ENCODE results near the gene RASA1. TPM values are rescaled to one million over a fixed set of nuclear protein-coding genes. Genes with fewer than 3 reads are reported as not detected.

The RASA1 gene
- total and polyA plus RNA-seq, 11 donors, result 5.7 to 21.9 (median 17.6) TPM

- intact Hi-C loops (cut with DNase I), result loop anchor here in 7 of 10 donors (1.0 to 10.0 kb wide), 5 partner anchors 144 to 795 kb away; partner anchors contain the start of genes RASA1 (in 6 of the 7) and COX7C (in 1 of the 7)
- Histone ChIP-seq H3K27me3 (no peaks in the 10 kb centered on the region), H3K36me3 (peaks cover 0 to 34% (median 26%) of the 10 kb centered on the region in 9 donors), H3K4me3 (peak within 1 kb of the TSS; percentile 20 to 96 (median 87)), H3K9me3 (no peaks in the 10 kb centered on the region), H3K4me1 (peaks cover 0 to 34% (median 14%) of the 10 kb centered on the region in 12 donors), H3K27ac (peak within 1 kb of the TSS; percentile 80 to 99 (median 97))
- ATAC-seq (peak; percentile 99 to 100 (median 100)), DNase-seq (peak; percentile 97 to 99 (median 99))
- TF ChIP-seq CTCF (IDR thresholded peaks at IDR 0.05), result no peak
- TF ChIP-seq POLR2A (IDR thresholded peaks at IDR 0.05), result peak; percentile 79 to 92
- 1% methylated on average over 27 to 46 of the region's 46 CpGs for WGBS, 4 donors
These were observed 145.1 kb downstream of the RASA1 start, which contains the start of gene CCNH for GRCh38 chr5:87412630-87413342. CCNH (minus strand) TSS chr5:87412930; CDS start chr5:87412794, 136 bp downstream.

GRCh38 chr5:87413343-87413645 is 145.6 kb downstream of the RASA1 start:
- no peak for DNase-seq
- H3K9me3 ChIP-seq, result no peaks in the 10 kb centered on the region
- peaks cover 0 to 33% (median 14%) of the 10 kb centered on the region in 12 donors for H3K4me1 ChIP-seq
- no peaks in the 10 kb centered on the region for H3K27me3 ChIP-seq
- H3K36me3 ChIP-seq, result peaks cover 0 to 29% (median 21%) of the 10 kb centered on the region in 9 donors
- 47 to 56% (median 50%) methylated on average over 3 of the region's 3 CpGs for WGBS, 4 donors
- intact Hi-C loops (cut with DNase I), result loop anchor here in 7 of 10 donors (1.0 to 10.0 kb wide), 5 partner anchors 144 to 796 kb away; partner anchors contain the start of genes RASA1 (in 6 of the 7) and COX7C (in 1 of the 7)
- H3K4me3 ChIP-seq, result peak overlapping the region; percentile 4 to 96 (median 87)
- no peak for TF ChIP-seq CTCF (IDR thresholded peaks at IDR 0.05)
- TF ChIP-seq POLR2A (IDR thresholded peaks at IDR 0.05), result no peak
- H3K27ac ChIP-seq, result peak overlapping the region; percentile 79 to 99 (median 97)
- peak in 1 of 4 donors; percentile 1 for ATAC-seq

- peaks cover 0 to 5% (median 0%) of the 10 kb centered on the region in 12 donors for H3K4me1 ChIP-seq
- no peak for DNase-seq
- H3K4me3 ChIP-seq, result no peak overlapping the region
- intact Hi-C loops (cut with DNase I), result loop anchor here in 1 of 10 donors (10.0 kb wide), 1 partner anchor 154 kb away; the partner anchor contains the start of gene RASA1
- H3K27ac ChIP-seq, result no peak overlapping the region
- no peaks in the 10 kb centered on the region for H3K9me3 ChIP-seq
- no peak for ATAC-seq
- no peak for TF ChIP-seq CTCF (IDR thresholded peaks at IDR 0.05)
- no peak for TF ChIP-seq POLR2A (IDR thresholded peaks at IDR 0.05)
- no peaks in the 10 kb centered on the region for H3K27me3 ChIP-seq
- H3K36me3 ChIP-seq, result no peaks in the 10 kb centered on the region
These were observed 150.8 kb downstream of the RASA1 start for GRCh38 chr5:87418506-87418905.

- Histone ChIP-seq H3K4me1 (no peaks in the 10 kb centered on the region), H3K27me3 (no peaks in the 10 kb centered on the region), H3K9me3 (no peaks in the 10 kb centered on the region), H3K4me3 (no peak overlapping the region), H3K36me3 (no peaks in the 10 kb centered on the region), H3K27ac (no peak overlapping the region)
- ATAC-seq (no peak), DNase-seq (no peak)
- TF ChIP-seq CTCF (IDR thresholded peaks at IDR 0.05) (no peak), POLR2A (IDR thresholded peaks at IDR 0.05) (no peak)
- intact Hi-C loops (cut with DNase I), result loop anchor here in 2 of 10 donors (10.0 kb wide), 2 partner anchors 1263 to 1273 kb away; no protein-coding TSS in a partner anchor
These were observed 153.6 kb downstream of the RASA1 start for GRCh38 chr5:87421307-87421706.
